GM12892 (cell line): ENCODE results near the gene CDKL1.

Experiments
- POLR2A ChIP-seq: IDR thresholded peaks from 2 replicates; pipeline ENCODE4 v1.6.1; 2011; ENCODE audit warnings: low read depth, low read length, control low read depth
- POLR2AphosphoS5 ChIP-seq: IDR thresholded peaks from 2 replicates; pipeline ENCODE4 v1.6.1; 2011; ENCODE audit warnings: low read depth, low read length, control low read depth
- TAF1 ChIP-seq: IDR thresholded peaks from 2 replicates; pipeline ENCODE4 v1.6.1; 2011; ENCODE audit warnings: low read depth, mild to moderate bottlenecking, control low read depth, low read length, borderline replicate concordance

GRCh38 chr14:50434528-50434927, 37.8 kb upstream of the CDKL1 start:
- TF ChIP-seq POLR2AphosphoS5 (no peak), POLR2A (no peak), TAF1 (no peak)
